HEK293 (cell line): ENCODE measurements around the gene PLSCR3.
A peak's percentile ranks its signal among the peaks of the same experiment; 100 is the strongest.

Experiments used
- MZF1 ChIP-seq: fragments of 450-650 bp; formaldehyde crosslinking; IDR thresholded peaks from 2 replicates; pipeline ENCODE4 v1.5.1; 2017; ENCODE audit warnings: missing biosample characterization, missing genetic modification characterization, borderline replicate concordance
- PRDM10 ChIP-seq: fragments of 450-650 bp; formaldehyde crosslinking; IDR thresholded peaks from 2 replicates; pipeline ENCODE4 v1.5.1; 2016; ENCODE audit warnings: missing biosample characterization, missing genetic modification characterization
- YY2 ChIP-seq: fragments of 450-650 bp; formaldehyde crosslinking; IDR thresholded peaks from 2 replicates; pipeline ENCODE4 v1.5.1; 2016; ENCODE audit warnings: missing biosample characterization, missing genetic modification characterization
- ZBTB11 ChIP-seq: fragments of 450-650 bp; formaldehyde crosslinking; conservative IDR thresholded peaks from 2 replicates; pipeline ENCODE4 v1.5.1; 2016; ENCODE audit warnings: low read depth, missing biosample characterization, missing genetic modification characterization
- ZBTB17 ChIP-seq: fragments of 450-650 bp; formaldehyde crosslinking; IDR thresholded peaks from 2 replicates; pipeline ENCODE4 v1.5.1; 2016; ENCODE audit warnings: missing biosample characterization, missing genetic modification characterization
- ZBTB20 ChIP-seq: fragments of 450-650 bp; formaldehyde crosslinking; IDR thresholded peaks from 2 replicates; pipeline ENCODE4 v1.5.1; 2016; ENCODE audit warnings: missing biosample characterization, missing genetic modification characterization
- ZBTB26 ChIP-seq: fragments of 450-650 bp; formaldehyde crosslinking; optimal IDR thresholded peaks from 2 replicates; pipeline ENCODE3; 2016; ENCODE audit warnings: missing biosample characterization, mild to moderate bottlenecking, missing genetic modification characterization
- ZNF16 ChIP-seq: fragments of 450-650 bp; formaldehyde crosslinking; IDR thresholded peaks from 2 replicates; pipeline ENCODE4 v1.5.1; 2016; ENCODE audit warnings: low read depth, missing biosample characterization, missing genetic modification characterization
- ZNF214 ChIP-seq: fragments of 450-650 bp; formaldehyde crosslinking; IDR thresholded peaks from 2 replicates; pipeline ENCODE4 v1.5.1; 2017; ENCODE audit warnings: missing biosample characterization, mild to moderate bottlenecking, missing genetic modification characterization, borderline replicate concordance
- ZNF24 ChIP-seq: fragments of 450-650 bp; formaldehyde crosslinking; IDR thresholded peaks from 2 replicates; pipeline ENCODE4 v1.5.1; 2016; ENCODE audit warnings: missing biosample characterization, missing genetic modification characterization
- ZNF26 ChIP-seq: fragments of 450-650 bp; formaldehyde crosslinking; IDR thresholded peaks from 2 replicates; pipeline ENCODE4 v1.5.1; 2016; ENCODE audit warnings: missing biosample characterization, missing genetic modification characterization
- ZNF266 ChIP-seq: fragments of 450-650 bp; formaldehyde crosslinking; IDR thresholded peaks from 2 replicates; pipeline ENCODE4 v1.5.1; 2016; ENCODE audit warnings: missing biosample characterization, missing genetic modification characterization, low read depth
- ZNF335 ChIP-seq: fragments of 450-650 bp; formaldehyde crosslinking; conservative IDR thresholded peaks from 2 replicates; pipeline ENCODE4 v1.5.1; 2016; ENCODE audit warnings: missing biosample characterization, missing genetic modification characterization
- ZNF394 ChIP-seq: fragments of 450-650 bp; formaldehyde crosslinking; IDR thresholded peaks from 2 replicates; pipeline ENCODE4 v1.5.1; 2016; ENCODE audit warnings: missing biosample characterization, missing genetic modification characterization, mild to moderate bottlenecking, moderate library complexity, borderline replicate concordance
- ZNF423 ChIP-seq: fragments of 450-650 bp; formaldehyde crosslinking; IDR thresholded peaks from 2 replicates; pipeline ENCODE4 v1.5.1; 2016; ENCODE audit warnings: missing biosample characterization, missing genetic modification characterization
- ZNF621 ChIP-seq: fragments of 450-650 bp; formaldehyde crosslinking; IDR thresholded peaks from 2 replicates; pipeline ENCODE4 v1.5.1; 2017; ENCODE audit warnings: missing biosample characterization, missing genetic modification characterization
- ZNF624 ChIP-seq: fragments of 450-650 bp; formaldehyde crosslinking; IDR thresholded peaks from 2 replicates; pipeline ENCODE4 v1.5.1; 2017; ENCODE audit warnings: missing biosample characterization, missing genetic modification characterization
- ZNF776 ChIP-seq: fragments of 450-650 bp; formaldehyde crosslinking; IDR thresholded peaks from 2 replicates; pipeline ENCODE4 v1.5.0; 2017; ENCODE audit warnings: missing biosample characterization, missing genetic modification characterization, borderline replicate concordance
- ZNF785 ChIP-seq: fragments of 450-650 bp; formaldehyde crosslinking; IDR thresholded peaks from 2 replicates; pipeline ENCODE4 v1.5.1; 2016; ENCODE audit warnings: missing biosample characterization, missing genetic modification characterization
- ZNF830 ChIP-seq: fragments of 450-650 bp; IDR thresholded peaks from 2 replicates; pipeline ENCODE4 v1.5.0; 2018; ENCODE audit warnings: missing biosample characterization, missing genetic modification characterization, low read depth, mild to moderate bottlenecking, moderate library complexity
- ZSCAN23 ChIP-seq: fragments of 450-650 bp; formaldehyde crosslinking; IDR thresholded peaks from 2 replicates; pipeline ENCODE4 v1.5.1; 2016; ENCODE audit warnings: missing biosample characterization, missing genetic modification characterization
- TF ChIP-seq, protein P1 (sequence below): fragments of 450-650 bp; formaldehyde crosslinking; IDR thresholded peaks from 2 replicates; pipeline ENCODE4 v1.5.1; 2016; ENCODE audit warnings: missing biosample characterization, missing genetic modification characterization
- TF ChIP-seq, protein P2 (sequence below): fragments of 450-650 bp; formaldehyde crosslinking; IDR thresholded peaks from 2 replicates; pipeline ENCODE4 v1.5.1; 2016; ENCODE audit warnings: missing biosample characterization, missing genetic modification characterization

Gene PLSCR3

GRCh38 chr17:7351665-7352502, 42.4 kb downstream of the PLSCR3 start, which contains the start of gene KCTD11 (continued):
- TF ChIP-seq, protein P1, sequence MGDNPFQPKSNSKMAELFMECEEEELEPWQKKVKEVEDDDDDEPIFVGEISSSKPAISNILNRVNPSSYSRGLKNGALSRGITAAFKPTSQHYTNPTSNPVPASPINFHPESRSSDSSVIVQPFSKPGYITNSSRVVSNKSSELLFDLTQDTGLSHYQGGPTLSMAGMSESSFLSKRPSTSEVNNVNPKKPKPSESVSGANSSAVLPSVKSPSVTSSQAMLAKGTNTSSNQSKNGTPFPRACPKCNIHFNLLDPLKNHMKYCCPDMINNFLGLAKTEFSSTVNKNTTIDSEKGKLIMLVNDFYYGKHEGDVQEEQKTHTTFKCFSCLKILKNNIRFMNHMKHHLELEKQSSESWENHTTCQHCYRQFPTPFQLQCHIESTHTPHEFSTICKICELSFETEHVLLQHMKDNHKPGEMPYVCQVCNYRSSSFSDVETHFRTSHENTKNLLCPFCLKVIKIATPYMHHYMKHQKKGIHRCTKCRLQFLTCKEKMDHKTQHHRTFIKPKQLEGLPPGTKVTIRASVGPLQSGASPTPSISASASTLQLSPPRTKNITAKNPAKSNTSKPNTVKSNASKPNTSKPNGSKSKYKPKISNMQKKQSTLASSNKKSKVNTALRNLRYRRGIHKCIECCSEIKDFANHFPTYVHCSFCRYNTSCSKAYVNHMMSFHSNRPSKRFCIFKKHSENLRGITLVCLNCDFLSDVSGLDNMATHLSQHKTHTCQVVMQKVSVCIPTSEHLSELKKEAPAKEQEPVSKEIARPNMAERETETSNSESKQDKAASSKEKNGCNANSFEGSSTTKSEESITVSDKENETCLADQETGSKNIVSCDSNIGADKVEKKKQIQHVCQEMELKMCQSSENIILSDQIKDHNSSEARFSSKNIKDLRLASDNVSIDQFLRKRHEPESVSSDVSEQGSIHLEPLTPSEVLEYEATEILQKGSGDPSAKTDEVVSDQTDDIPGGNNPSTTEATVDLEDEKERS (tag by site-specific recombination), result no peak
- no peak for TF ChIP-seq ZNF785 (tag by site-specific recombination)
- 0 out of 2 replicates have a peak, but pooled peaks have one; percentile 54 for TF ChIP-seq PRDM10 (tag by site-specific recombination)
- TF ChIP-seq ZNF266 (tag by site-specific recombination), result no peak
- TF ChIP-seq ZBTB17 (tag by site-specific recombination), result peak; percentile 88
- TF ChIP-seq ZNF624 (tag by site-specific recombination), result no peak
- peak; percentile 96 for TF ChIP-seq ZBTB20 (tag by site-specific recombination)
- TF ChIP-seq ZNF16 (tag by site-specific recombination), result no peak
- TF ChIP-seq MZF1 (tag by site-specific recombination), result 0 out of 2 replicates have a peak, but pooled peaks have one; percentile 22
- no peak for TF ChIP-seq ZNF621 (tag by site-specific recombination)
- peak; percentile 28; the same call in 1 of the 2 replicates for TF ChIP-seq ZBTB11 (tag by site-specific recombination)
- peak; percentile 92 for TF ChIP-seq ZBTB26 (tag by site-specific recombination)
- no peak for TF ChIP-seq ZNF776
- peak; percentile 73 for TF ChIP-seq ZNF335
- peak; percentile 91 for TF ChIP-seq ZNF423
- no peak for TF ChIP-seq ZNF830
- TF ChIP-seq YY2, result no peak
- TF ChIP-seq ZNF214 (tag by site-specific recombination), result no peak
- TF ChIP-seq, protein P2, sequence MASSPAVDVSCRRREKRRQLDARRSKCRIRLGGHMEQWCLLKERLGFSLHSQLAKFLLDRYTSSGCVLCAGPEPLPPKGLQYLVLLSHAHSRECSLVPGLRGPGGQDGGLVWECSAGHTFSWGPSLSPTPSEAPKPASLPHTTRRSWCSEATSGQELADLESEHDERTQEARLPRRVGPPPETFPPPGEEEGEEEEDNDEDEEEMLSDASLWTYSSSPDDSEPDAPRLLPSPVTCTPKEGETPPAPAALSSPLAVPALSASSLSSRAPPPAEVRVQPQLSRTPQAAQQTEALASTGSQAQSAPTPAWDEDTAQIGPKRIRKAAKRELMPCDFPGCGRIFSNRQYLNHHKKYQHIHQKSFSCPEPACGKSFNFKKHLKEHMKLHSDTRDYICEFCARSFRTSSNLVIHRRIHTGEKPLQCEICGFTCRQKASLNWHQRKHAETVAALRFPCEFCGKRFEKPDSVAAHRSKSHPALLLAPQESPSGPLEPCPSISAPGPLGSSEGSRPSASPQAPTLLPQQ, result no peak
- no peak for TF ChIP-seq ZNF394 (tag by site-specific recombination)
- no peak for TF ChIP-seq ZSCAN23 (tag by site-specific recombination)
- no peak for TF ChIP-seq ZNF24
- no peak for TF ChIP-seq ZNF26
